HL-60 (cell line): ENCODE results near the gene CHRNA9.

Source experiments
- POLR2AphosphoS5 ChIP-seq: IDR thresholded peaks from 2 replicates; pipeline ENCODE4 v1.6.1; 2012; ENCODE audit warnings: low read depth
- REST ChIP-seq: IDR thresholded peaks from 2 replicates; pipeline ENCODE4 v1.6.1; 2012; ENCODE audit warnings: low read depth; ENCODE audit not compliant: insufficient replicate concordance
- SPI1 ChIP-seq: IDR thresholded peaks from 2 replicates; pipeline ENCODE4 v1.6.1; 2012; ENCODE audit warnings: low read depth, mild to moderate bottlenecking, borderline replicate concordance
- TF ChIP-seq, protein P1 (sequence below): IDR thresholded peaks from one replicate; pipeline ENCODE4 v1.5.1; 2011; ENCODE audit warnings: low read length, control low read depth, inconsistent platforms; ENCODE audit not compliant: insufficient read depth

DNA sequence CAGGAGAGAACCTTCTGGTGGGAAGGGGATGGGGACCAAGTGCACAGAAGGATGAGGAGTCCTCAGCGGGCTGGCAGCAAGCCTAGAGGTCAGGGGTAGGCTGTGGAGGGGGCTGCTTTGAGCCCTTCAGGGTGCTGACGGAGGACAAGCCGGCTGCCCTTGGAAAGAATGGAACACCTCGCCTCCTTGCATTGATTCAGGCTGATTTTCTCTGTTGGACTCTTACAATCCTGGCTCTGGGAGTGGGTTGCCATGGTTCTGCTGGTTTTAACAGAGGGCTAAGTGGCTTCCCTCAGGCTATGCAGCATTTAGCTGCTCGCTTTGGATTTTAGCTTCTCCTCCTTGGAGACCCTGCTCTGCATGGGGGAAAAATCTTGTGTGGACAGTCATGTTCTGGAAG lies 49.4 kb upstream of the CHRNA9 start:
- TF ChIP-seq, protein P1, sequence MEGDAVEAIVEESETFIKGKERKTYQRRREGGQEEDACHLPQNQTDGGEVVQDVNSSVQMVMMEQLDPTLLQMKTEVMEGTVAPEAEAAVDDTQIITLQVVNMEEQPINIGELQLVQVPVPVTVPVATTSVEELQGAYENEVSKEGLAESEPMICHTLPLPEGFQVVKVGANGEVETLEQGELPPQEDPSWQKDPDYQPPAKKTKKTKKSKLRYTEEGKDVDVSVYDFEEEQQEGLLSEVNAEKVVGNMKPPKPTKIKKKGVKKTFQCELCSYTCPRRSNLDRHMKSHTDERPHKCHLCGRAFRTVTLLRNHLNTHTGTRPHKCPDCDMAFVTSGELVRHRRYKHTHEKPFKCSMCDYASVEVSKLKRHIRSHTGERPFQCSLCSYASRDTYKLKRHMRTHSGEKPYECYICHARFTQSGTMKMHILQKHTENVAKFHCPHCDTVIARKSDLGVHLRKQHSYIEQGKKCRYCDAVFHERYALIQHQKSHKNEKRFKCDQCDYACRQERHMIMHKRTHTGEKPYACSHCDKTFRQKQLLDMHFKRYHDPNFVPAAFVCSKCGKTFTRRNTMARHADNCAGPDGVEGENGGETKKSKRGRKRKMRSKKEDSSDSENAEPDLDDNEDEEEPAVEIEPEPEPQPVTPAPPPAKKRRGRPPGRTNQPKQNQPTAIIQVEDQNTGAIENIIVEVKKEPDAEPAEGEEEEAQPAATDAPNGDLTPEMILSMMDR, result no peak
- TF ChIP-seq POLR2AphosphoS5 (no peak), SPI1 (no peak), REST (no peak)
